Smooth muscle cell (in vitro differentiated cells): Measurements from ENCODE around the gene TSPAN31. TPM values are rescaled to one million over a fixed set of nuclear protein-coding genes. Genes with fewer than 3 reads are reported as not detected.

ENCODE experiments used
- DNase-seq: peaks from one replicate; lab custom pipeline; 2025; ENCODE audit not compliant: unreplicated experiment; lab: John Stamatoyannopoulos, UW
- H2AFZ ChIP-seq: fragments of 200-600 bp; sonication (generic); 2 replicates; pipeline ENCODE4 v1.6.0; 2016; ENCODE audit warnings: antibody characterized with exemption, low read depth, mild to moderate bottlenecking
- H3F3A ChIP-seq: fragments of 200-600 bp; sonication (generic); 2 replicates; pipeline ENCODE4 v1.6.0; 2017; ENCODE audit warnings: antibody characterized with exemption, low read depth
- H3K27ac ChIP-seq: fragments of 200-600 bp; sonication (generic); 2 replicates; pipeline ENCODE4 v1.5.1; 2016; ENCODE audit warnings: low read depth, mild to moderate bottlenecking
- H3K27me3 ChIP-seq: fragments of 200-600 bp; sonication (generic); 2 replicates; pipeline ENCODE4 v1.6.1; 2016; ENCODE audit warnings: low read depth, mild to moderate bottlenecking
- H3K36me3 ChIP-seq: fragments of 200-600 bp; sonication (generic); 2 replicates; pipeline ENCODE4 v1.5.1; 2016; ENCODE audit warnings: low read depth
- H3K4me1 ChIP-seq: fragments of 200-600 bp; sonication (generic); 2 replicates; pipeline ENCODE4 v1.5.1; 2016; ENCODE audit warnings: low read depth
- H3K4me2 ChIP-seq: fragments of 200-600 bp; sonication (generic); 2 replicates; pipeline ENCODE4 v1.6.0; 2016; ENCODE audit warnings: mild to moderate bottlenecking
- H3K4me3 ChIP-seq: fragments of 200-600 bp; sonication (generic); 2 replicates; pipeline ENCODE4 v1.5.1; 2016; ENCODE audit warnings: mild to moderate bottlenecking
- H3K79me2 ChIP-seq: fragments of 200-600 bp; sonication (generic); 2 replicates; pipeline ENCODE4 v1.6.0; 2016; ENCODE audit warnings: low read depth, mild to moderate bottlenecking
- H3K9ac ChIP-seq: fragments of 200-600 bp; sonication (generic); 2 replicates; pipeline ENCODE4 v1.6.0; 2016; ENCODE audit warnings: low read depth
- H3K9me3 ChIP-seq: fragments of 200-600 bp; sonication (generic); replicated peaks from 2 replicates; pipeline ENCODE4 v1.5.1; 2016; ENCODE audit warnings: low read depth
- H4K20me1 ChIP-seq: fragments of 200-600 bp; sonication (generic); 2 replicates; pipeline ENCODE4 v1.6.0; 2016; ENCODE audit warnings: low read depth
- WGBS: methylation state at CpG from one replicate; pipeline ENCODE4 v1.1.7; 2016; ENCODE audit warnings: low lambda C conversion rate; 5-methylcytosine and 5-hydroxymethylcytosine counted together
- polyA plus RNA-seq: library from polyadenylated mRNA; unstranded; fragments of >200 nt; fragmentation: Nextera tagmentation; extraction: Ambion mirVana; gene quantifications from 2 replicates; pipeline ENCODE4 v1.2.1, GENCODE V29; 2016
- total RNA-seq: library from RNA; depleted of rRNA; stranded (reverse); fragments of >200 nt; gene quantifications from 2 replicates; pipeline ENCODE4 v1.2.3, GENCODE V29; 2014
- TF ChIP-seq, protein P1 (sequence below): fragments of 200-600 bp; sonication (generic); IDR thresholded peaks from 2 replicates; pipeline ENCODE4 v1.5.1; 2017; ENCODE audit warnings: borderline replicate concordance, mild to moderate bottlenecking, antibody characterized with exemption; ENCODE audit not compliant: insufficient read depth, poor library complexity, severe bottlenecking

TSPAN31 gene
- total and polyA plus RNA-seq, 2 experiments from 2014 or later = 55.1 to 68.0 TPM

DNA sequence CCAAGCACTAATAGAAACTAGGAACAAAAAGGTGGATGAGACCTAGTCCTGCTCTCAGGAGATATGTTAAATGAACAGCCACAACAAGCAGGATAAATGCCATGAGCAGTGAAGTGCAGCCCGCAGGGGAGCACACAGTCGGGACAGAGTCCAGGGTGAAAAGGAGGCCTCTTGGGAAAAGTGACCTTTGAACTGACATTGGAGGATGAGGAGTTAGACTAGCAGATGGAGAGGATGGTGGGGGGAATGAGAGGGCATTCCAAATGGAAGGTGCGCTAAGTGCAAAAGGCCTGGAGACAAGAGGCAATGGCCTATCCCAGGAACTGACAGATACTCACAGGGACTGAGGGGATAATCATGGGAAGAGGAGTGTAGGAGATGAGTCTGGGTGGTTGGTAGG, 46.4 kb upstream of the TSPAN31 start:
- 98% methylated on average over 3 of the region's 3 CpGs for WGBS
- Histone ChIP-seq H3K4me3 (no peak overlapping the region), H3K79me2 (no peaks in the 10 kb centered on the region), H3K27ac (no peak overlapping the region), H4K20me1 (no peaks in the 10 kb centered on the region), H3F3A (no peaks in the 10 kb centered on the region), H3K9ac (no peak overlapping the region), H3K27me3 (no peaks in the 10 kb centered on the region), H3K4me2 (no peak overlapping the region), H3K36me3 (peaks cover 20% of the 10 kb centered on the region), H3K4me1 (peaks cover 6% of the 10 kb centered on the region), H2AFZ (no peak overlapping the region), H3K9me3 (no peaks in the 10 kb centered on the region)
- no peak for DNase-seq
- TF ChIP-seq, protein P1, sequence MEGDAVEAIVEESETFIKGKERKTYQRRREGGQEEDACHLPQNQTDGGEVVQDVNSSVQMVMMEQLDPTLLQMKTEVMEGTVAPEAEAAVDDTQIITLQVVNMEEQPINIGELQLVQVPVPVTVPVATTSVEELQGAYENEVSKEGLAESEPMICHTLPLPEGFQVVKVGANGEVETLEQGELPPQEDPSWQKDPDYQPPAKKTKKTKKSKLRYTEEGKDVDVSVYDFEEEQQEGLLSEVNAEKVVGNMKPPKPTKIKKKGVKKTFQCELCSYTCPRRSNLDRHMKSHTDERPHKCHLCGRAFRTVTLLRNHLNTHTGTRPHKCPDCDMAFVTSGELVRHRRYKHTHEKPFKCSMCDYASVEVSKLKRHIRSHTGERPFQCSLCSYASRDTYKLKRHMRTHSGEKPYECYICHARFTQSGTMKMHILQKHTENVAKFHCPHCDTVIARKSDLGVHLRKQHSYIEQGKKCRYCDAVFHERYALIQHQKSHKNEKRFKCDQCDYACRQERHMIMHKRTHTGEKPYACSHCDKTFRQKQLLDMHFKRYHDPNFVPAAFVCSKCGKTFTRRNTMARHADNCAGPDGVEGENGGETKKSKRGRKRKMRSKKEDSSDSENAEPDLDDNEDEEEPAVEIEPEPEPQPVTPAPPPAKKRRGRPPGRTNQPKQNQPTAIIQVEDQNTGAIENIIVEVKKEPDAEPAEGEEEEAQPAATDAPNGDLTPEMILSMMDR = no peak

DNA sequence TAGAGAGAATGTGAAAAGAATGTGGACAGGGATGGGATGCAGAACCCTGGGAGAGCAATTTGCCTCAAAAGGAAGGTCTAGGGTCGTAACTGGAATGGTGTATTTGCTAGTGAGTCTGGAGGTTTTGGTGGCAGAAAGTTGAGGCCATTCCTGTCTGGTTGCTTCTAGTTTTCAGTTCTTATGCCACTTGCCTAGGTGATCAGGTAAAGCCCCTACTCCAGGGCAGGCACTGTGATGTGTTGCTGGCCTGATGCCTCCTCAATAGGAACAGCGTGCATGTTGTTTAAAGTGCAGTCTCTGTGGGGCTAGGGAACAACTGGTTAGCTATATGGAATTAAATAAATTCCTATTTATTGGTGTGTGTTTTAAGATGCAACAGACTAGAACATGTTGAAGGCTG, 44.5 kb upstream of the TSPAN31 start:
- no peaks in the 10 kb centered on the region for H3K79me2 ChIP-seq
- TF ChIP-seq, protein P1 = no peak
- no peaks in the 10 kb centered on the region for H4K20me1 ChIP-seq
- no peak overlapping the region for H3K4me2 ChIP-seq
- peaks cover 32% of the 10 kb centered on the region for H3K36me3 ChIP-seq
- no peak overlapping the region for H3K4me3 ChIP-seq
- DNase-seq = no peak
- 98% methylated on average over 2 of the region's 2 CpGs for WGBS
- H3K9me3 ChIP-seq = no peaks in the 10 kb centered on the region
- H3K27ac ChIP-seq = no peak overlapping the region
- no peaks in the 10 kb centered on the region for H3F3A ChIP-seq
- H3K27me3 ChIP-seq = no peaks in the 10 kb centered on the region
- no peak overlapping the region for H3K9ac ChIP-seq
- H2AFZ ChIP-seq = no peak overlapping the region
- H3K4me1 ChIP-seq = no peaks in the 10 kb centered on the region

DNA sequence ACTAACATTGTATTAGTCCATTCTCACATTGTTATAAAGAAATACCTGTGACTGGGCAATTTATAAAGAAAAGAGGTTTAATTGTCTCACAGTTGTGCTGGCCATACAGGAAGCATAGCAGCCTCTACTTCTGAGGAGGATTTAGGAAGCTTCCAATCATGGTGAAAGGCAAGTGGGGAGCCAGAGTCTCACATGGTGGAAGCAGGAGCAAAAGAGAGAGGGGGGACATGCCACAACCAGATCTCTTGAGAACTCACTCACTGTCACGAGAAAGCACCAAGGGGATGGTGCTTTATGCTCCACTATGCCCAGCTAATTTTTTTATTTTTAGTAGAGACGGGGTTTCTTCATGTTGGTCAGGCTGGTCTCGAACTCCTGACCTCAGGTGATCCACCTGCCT, 37.6 kb upstream of the TSPAN31 start:
- WGBS = 100% methylated on average over 3 of the region's 3 CpGs
- no peak for DNase-seq
- no peak overlapping the region for H3K27ac ChIP-seq
- H3K79me2 ChIP-seq = no peaks in the 10 kb centered on the region
- no peaks in the 10 kb centered on the region for H3F3A ChIP-seq
- H3K4me3 ChIP-seq = no peak overlapping the region
- H4K20me1 ChIP-seq = no peaks in the 10 kb centered on the region
- no peaks in the 10 kb centered on the region for H3K27me3 ChIP-seq
- H3K36me3 ChIP-seq = peaks cover 26% of the 10 kb centered on the region
- H3K4me1 ChIP-seq = no peaks in the 10 kb centered on the region
- no peak overlapping the region for H2AFZ ChIP-seq
- no peaks in the 10 kb centered on the region for H3K9me3 ChIP-seq
- H3K4me2 ChIP-seq = no peak overlapping the region
- H3K9ac ChIP-seq = no peak overlapping the region
- TF ChIP-seq, protein P1 = no peak

DNA sequence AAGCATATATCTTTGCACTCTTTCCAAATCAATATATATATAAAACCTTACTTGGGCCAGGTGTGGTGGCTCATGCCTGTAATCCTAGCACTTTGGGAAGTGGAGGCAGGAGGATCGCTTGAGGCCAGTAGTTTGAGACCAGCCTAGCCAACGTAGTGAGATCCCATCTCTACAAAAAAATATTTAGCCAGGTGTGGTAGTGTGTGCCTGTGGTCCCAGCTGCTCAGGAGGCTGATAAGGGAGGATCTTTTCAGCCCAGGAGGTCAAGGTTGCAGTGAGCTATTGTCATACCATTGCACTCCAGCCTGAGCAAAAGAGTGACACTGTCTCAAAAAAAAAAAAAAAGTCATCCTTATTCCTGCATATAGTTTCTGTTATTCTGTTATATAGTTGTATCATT, 36.5 kb upstream of the TSPAN31 start:
- 94% methylated on average over 2 of the region's 2 CpGs for WGBS
- H3K27me3 ChIP-seq = no peaks in the 10 kb centered on the region
- no peak overlapping the region for H3K4me2 ChIP-seq
- no peaks in the 10 kb centered on the region for H3K4me1 ChIP-seq
- H3K9ac ChIP-seq = no peak overlapping the region
- no peak overlapping the region for H3K4me3 ChIP-seq
- H3K79me2 ChIP-seq = no peaks in the 10 kb centered on the region
- no peak overlapping the region for H2AFZ ChIP-seq
- no peak for DNase-seq
- no peaks in the 10 kb centered on the region for H4K20me1 ChIP-seq
- no peak overlapping the region for H3K27ac ChIP-seq
- TF ChIP-seq, protein P1 = no peak
- H3K9me3 ChIP-seq = no peaks in the 10 kb centered on the region
- peaks cover 15% of the 10 kb centered on the region for H3K36me3 ChIP-seq
- H3F3A ChIP-seq = no peaks in the 10 kb centered on the region
